GM23338 (cell line): ENCODE results near the gene APH1B. TPM values are rescaled to one million over a fixed set of nuclear protein-coding genes. Genes with fewer than 3 reads are reported as not detected.

Experiments
- ATAC-seq: fragments of 200-7000 bp; cut with Tn5 transposase; 3 replicates; pipeline ENCODE4 v1.9.1; 2020
- DNase-seq: peaks from one replicate; pipeline ENCODE4 v3.0.0-alpha.2; 2015; ENCODE audit warnings: low spot score
- H2AFZ ChIP-seq: fragments of 200-600 bp; sonication (generic); 2 replicates; pipeline ENCODE4 v1.8.0; 2016; ENCODE audit warnings: antibody characterized with exemption, mild to moderate bottlenecking, moderate library complexity
- H3F3A ChIP-seq: fragments of 200-600 bp; sonication (generic); replicated peaks from 2 replicates; pipeline ENCODE4 v1.8.0; 2017; ENCODE audit warnings: antibody characterized with exemption, mixed run types, low read depth
- H3K27ac ChIP-seq: fragments of 200-600 bp; sonication (generic); 2 replicates; pipeline ENCODE4 v1.6.1; 2016; ENCODE audit warnings: low read depth
- H3K27me3 ChIP-seq: fragments of 200-600 bp; sonication (generic); 2 replicates; pipeline ENCODE4 v1.8.0; 2016; ENCODE audit warnings: mild to moderate bottlenecking, mixed run types, moderate library complexity; ENCODE audit not compliant: insufficient read depth
- H3K36me3 ChIP-seq: fragments of 200-600 bp; sonication (generic); 2 replicates; pipeline ENCODE4 v1.8.0; 2016; ENCODE audit warnings: mild to moderate bottlenecking; ENCODE audit not compliant: insufficient read depth
- H3K4me1 ChIP-seq: fragments of 200-600 bp; sonication (generic); 2 replicates; pipeline ENCODE4 v1.8.0; 2016; ENCODE audit warnings: mild to moderate bottlenecking, moderate library complexity; ENCODE audit not compliant: insufficient read depth
- H3K4me2 ChIP-seq: fragments of 200-600 bp; sonication (generic); 2 replicates; pipeline ENCODE4 v1.7.1; 2017; ENCODE audit warnings: mixed run types
- H3K4me3 ChIP-seq: fragments of 200-600 bp; sonication (generic); 2 replicates; pipeline ENCODE4 v1.6.1; 2016; ENCODE audit warnings: mixed run types
- H3K79me2 ChIP-seq: fragments of 200-600 bp; sonication (generic); replicated peaks from 2 replicates; pipeline ENCODE4 v1.8.0; 2017; ENCODE audit warnings: mild to moderate bottlenecking; ENCODE audit not compliant: insufficient read depth
- H3K9me2 ChIP-seq: fragments of 200-600 bp; sonication (generic); 2 replicates; pipeline ENCODE4 v1.8.0; 2017; ENCODE audit not compliant: insufficient read depth
- H4K20me1 ChIP-seq: fragments of 200-600 bp; sonication (generic); replicated peaks from 2 replicates; pipeline ENCODE4 v1.8.0; 2017; ENCODE audit warnings: mild to moderate bottlenecking; ENCODE audit not compliant: insufficient read depth
- H3K27ac Mint-ChIP-seq: 2 replicates; pipeline ENCODE4 v1.8.0; 2020; ENCODE audit warnings: inconsistent platforms, mild to moderate bottlenecking, moderate library complexity, mixed read lengths
- H3K27me3 Mint-ChIP-seq: 3 replicates; pipeline ENCODE4 v1.8.0; 2022; ENCODE audit warnings: low read depth, mild to moderate bottlenecking, moderate library complexity, mixed read lengths, inconsistent platforms; ENCODE audit not compliant: insufficient read depth, poor library complexity
- H3K36me3 Mint-ChIP-seq: 3 replicates; pipeline ENCODE4 v1.8.0; 2021; ENCODE audit warnings: low read depth, mild to moderate bottlenecking, inconsistent platforms, moderate library complexity, mixed read lengths
- H3K4me1 Mint-ChIP-seq: 3 replicates; pipeline ENCODE4 v1.8.0; 2020; ENCODE audit warnings: mild to moderate bottlenecking, inconsistent platforms, mixed read lengths
- H3K4me3 Mint-ChIP-seq: 3 replicates; pipeline ENCODE4 v1.8.0; 2021; ENCODE audit warnings: moderate library complexity, mild to moderate bottlenecking, inconsistent platforms, mixed read lengths
- H3K9me3 Mint-ChIP-seq: 3 replicates; pipeline ENCODE4 v1.8.0; 2020; ENCODE audit warnings: moderate library complexity, mild to moderate bottlenecking, inconsistent platforms, mixed read lengths
- ETS1 ChIP-seq: IDR thresholded peaks from 2 replicates; pipeline ENCODE4 v1.6.1; 2016; ENCODE audit warnings: antibody characterized with exemption
- EZH2 ChIP-seq: fragments of 200-600 bp; sonication (generic); IDR thresholded peaks from one replicate; pipeline ENCODE4 v1.8.0; 2017; ENCODE audit warnings: antibody characterized with exemption, mild to moderate bottlenecking, low read depth; ENCODE audit not compliant: unreplicated experiment
- EZH2phosphoT487 ChIP-seq: fragments of 200-600 bp; sonication (generic); IDR thresholded peaks from one replicate; pipeline ENCODE4 v1.8.1; 2018; ENCODE audit warnings: antibody characterized with exemption; ENCODE audit not compliant: unreplicated experiment
- JUNB ChIP-seq: IDR thresholded peaks from one replicate; pipeline ENCODE4 v1.6.1; 2016; ENCODE audit warnings: antibody characterized with exemption; ENCODE audit not compliant: unreplicated experiment
- NANOG ChIP-seq: IDR thresholded peaks from 2 replicates; pipeline ENCODE4 v1.6.1; 2016; ENCODE audit warnings: antibody characterized with exemption, borderline replicate concordance
- POLR2AphosphoS5 ChIP-seq: IDR thresholded peaks from 2 replicates; pipeline ENCODE4 v1.6.1; 2016; ENCODE audit warnings: antibody characterized with exemption, low read depth
- REST ChIP-seq: IDR thresholded peaks from one replicate; pipeline ENCODE4 v1.6.1; 2018; ENCODE audit warnings: antibody characterized with exemption; ENCODE audit not compliant: unreplicated experiment
- STAT1 ChIP-seq: IDR thresholded peaks from one replicate; pipeline ENCODE4 v1.6.1; 2016; ENCODE audit warnings: antibody characterized with exemption; ENCODE audit not compliant: unreplicated experiment
- ZNF114 ChIP-seq: fragments of 250-450 bp; sonication (Bioruptor Pico); IDR thresholded peaks from 2 replicates; pipeline ENCODE4 v1.5.0; 2020; ENCODE audit warnings: mild to moderate bottlenecking, moderate library complexity
- ZNF331 ChIP-seq: fragments of 250-450 bp; sonication (Bioruptor Pico); IDR thresholded peaks from 2 replicates; pipeline ENCODE4 v1.5.0; 2020; ENCODE audit warnings: low read depth, mild to moderate bottlenecking, moderate library complexity
- polyA plus RNA-seq: library from polyadenylated mRNA; unstranded; fragments of >200 nt; fragmentation: Nextera tagmentation; extraction: Ambion mirVana; gene quantifications from 2 replicates; pipeline ENCODE4 v1.2.1, GENCODE V29; 2016
- total RNA-seq: library from RNA; depleted of rRNA; stranded (reverse); fragments of >200 nt; shearing (Covaris generic); gene quantifications from 2 replicates; pipeline ENCODE4 v1.2.3, GENCODE V29; 2014

APH1B gene
- total and polyA plus RNA-seq, 2 experiments from 2014 or later, result 14.3 to 24.4 TPM

DNA sequence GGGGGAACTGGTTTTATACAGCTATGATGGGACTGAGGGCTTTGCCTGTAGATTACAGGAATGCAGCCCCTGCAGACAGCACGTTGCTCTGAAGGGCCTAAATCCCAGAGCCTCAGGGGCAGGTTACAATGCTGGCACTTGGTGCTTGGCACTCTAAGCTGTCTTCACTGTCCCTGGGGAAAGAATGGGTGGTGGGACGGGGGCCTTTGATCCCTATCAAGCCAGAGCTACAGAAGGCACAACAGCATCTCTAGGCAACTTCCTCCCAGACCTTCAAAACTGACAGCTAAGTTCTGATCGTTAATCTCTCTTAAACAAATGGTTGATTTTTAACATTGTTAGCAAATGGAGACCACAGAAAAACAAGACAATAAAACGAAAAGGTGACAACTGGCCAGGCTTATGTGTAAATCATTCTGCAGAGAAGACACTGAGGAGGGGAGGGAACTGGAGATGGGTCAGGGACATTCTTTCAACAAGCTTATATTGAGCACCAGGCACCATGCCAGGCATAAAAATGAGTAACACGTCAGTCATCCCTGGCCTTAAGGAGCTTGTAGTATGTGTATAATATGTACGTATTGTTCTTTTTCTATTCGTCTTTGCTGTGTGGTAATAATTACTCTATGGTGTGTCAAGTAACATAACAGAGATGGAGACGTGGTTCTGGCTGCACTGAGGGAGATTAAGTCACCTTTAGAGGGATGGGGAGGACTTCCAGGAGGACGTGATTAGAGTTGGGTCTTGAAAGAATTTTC is 55.1 kb downstream of the APH1B start (continued):
- TF ChIP-seq REST (no peak), ETS1 (no peak), EZH2phosphoT487 (no peak), JUNB (no peak), POLR2AphosphoS5 (no peak), NANOG (no peak), ZNF331 (no peak)

- H3K36me3 ChIP-seq, result no peaks in the 10 kb centered on the region
- H3K4me2 ChIP-seq, result no peak overlapping the region
- Mint-ChIP-seq H3K27me3 (no peaks in the 10 kb centered on the region), H3K9me3 (no peaks in the 10 kb centered on the region), H3K27ac (no peak overlapping the region), H3K4me3 (no peak overlapping the region), H3K36me3 (no peaks in the 10 kb centered on the region; the same call in 2 of the 3 replicates), H3K4me1 (peaks cover 16% of the 10 kb centered on the region)
- H2AFZ ChIP-seq, result no peak overlapping the region
- DNase-seq (no peak), ATAC-seq (no peak)
- no peak overlapping the region for H3K27ac ChIP-seq
- H3K9me2 ChIP-seq, result 0 out of 2 replicates have a peak, but pooled peaks cover 8% of the 10 kb centered on the region
- H3K4me3 ChIP-seq, result no peak overlapping the region
- no peaks in the 10 kb centered on the region for H3K27me3 ChIP-seq
- no peaks in the 10 kb centered on the region for H4K20me1 ChIP-seq
- no peaks in the 10 kb centered on the region for H3F3A ChIP-seq
- peaks cover 9% of the 10 kb centered on the region for H3K4me1 ChIP-seq
- no peaks in the 10 kb centered on the region for H3K79me2 ChIP-seq
- TF ChIP-seq EZH2phosphoT487 (no peak), ZNF331 (no peak), POLR2AphosphoS5 (no peak), JUNB (no peak), ZNF114 (CRISPR knock-in tag) (no peak), STAT1 (no peak), EZH2 (no peak), REST (no peak)
These were observed 57.4 kb downstream of the APH1B start for GRCh38 chr15:63334821-63335220.
